ENCODE measurements around the gene GMPPA.

DNA sequence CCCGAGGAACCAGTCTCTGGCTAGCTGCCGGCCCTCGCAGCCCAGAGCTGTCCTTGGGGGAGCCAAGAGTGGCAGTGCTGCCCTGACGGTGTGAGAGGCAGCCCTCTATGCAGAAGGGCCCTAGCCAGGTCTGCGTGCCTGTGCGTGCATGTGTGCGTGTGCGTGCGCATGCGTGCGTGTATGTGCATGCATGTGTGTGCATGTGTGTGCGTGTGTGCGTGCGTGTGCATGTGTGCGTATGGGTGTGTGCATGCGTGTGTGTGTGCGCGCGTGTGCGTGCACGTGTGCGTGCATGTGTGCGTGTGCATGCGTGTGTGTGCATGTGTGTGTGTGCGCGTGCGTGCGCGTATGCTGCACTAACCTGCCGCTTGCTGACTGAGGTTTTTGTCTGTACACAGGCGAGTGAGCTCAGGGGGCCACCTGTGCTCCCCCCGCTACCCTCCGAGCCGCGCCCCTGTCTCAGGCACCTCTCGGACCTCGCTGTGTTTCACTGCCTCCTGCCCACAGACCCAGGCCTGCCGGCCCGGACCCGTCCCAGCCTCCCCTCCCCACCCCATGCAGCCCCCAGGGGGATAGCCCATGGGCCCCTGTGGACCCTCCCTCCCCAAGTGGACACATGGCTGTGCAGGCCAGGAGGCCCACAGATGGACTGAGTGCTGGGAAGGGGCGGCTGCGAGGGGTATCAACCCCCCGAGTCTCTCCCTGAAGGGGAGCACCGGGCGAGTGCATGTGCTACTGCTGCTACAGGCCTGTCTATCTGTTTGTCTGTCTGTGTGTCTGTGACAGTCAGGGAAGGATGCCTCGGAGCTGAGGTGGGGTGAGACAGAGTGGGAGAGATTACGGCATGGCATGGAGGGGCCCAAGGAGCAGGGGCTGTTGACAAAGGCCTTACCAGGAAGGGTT, 32.8 kb upstream of the GMPPA start:
- TF ChIP-seq, protein P1, sequence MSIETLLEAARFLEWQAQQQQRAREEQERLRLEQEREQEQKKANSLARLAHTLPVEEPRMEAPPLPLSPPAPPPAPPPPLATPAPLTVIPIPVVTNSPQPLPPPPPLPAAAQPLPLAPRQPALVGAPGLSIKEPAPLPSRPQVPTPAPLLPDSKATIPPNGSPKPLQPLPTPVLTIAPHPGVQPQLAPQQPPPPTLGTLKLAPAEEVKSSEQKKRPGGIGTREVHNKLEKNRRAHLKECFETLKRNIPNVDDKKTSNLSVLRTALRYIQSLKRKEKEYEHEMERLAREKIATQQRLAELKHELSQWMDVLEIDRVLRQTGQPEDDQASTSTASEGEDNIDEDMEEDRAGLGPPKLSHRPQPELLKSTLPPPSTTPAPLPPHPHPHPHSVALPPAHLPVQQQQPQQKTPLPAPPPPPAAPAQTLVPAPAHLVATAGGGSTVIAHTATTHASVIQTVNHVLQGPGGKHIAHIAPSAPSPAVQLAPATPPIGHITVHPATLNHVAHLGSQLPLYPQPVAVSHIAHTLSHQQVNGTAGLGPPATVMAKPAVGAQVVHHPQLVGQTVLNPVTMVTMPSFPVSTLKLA (conservative IDR thresholded peaks at IDR 0.05) = no peak
- no peak for TF ChIP-seq CHCHD3 (CRISPR knock-in tag; IDR thresholded peaks at IDR 0.05)
- TF ChIP-seq, protein P2, sequence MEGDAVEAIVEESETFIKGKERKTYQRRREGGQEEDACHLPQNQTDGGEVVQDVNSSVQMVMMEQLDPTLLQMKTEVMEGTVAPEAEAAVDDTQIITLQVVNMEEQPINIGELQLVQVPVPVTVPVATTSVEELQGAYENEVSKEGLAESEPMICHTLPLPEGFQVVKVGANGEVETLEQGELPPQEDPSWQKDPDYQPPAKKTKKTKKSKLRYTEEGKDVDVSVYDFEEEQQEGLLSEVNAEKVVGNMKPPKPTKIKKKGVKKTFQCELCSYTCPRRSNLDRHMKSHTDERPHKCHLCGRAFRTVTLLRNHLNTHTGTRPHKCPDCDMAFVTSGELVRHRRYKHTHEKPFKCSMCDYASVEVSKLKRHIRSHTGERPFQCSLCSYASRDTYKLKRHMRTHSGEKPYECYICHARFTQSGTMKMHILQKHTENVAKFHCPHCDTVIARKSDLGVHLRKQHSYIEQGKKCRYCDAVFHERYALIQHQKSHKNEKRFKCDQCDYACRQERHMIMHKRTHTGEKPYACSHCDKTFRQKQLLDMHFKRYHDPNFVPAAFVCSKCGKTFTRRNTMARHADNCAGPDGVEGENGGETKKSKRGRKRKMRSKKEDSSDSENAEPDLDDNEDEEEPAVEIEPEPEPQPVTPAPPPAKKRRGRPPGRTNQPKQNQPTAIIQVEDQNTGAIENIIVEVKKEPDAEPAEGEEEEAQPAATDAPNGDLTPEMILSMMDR (IDR thresholded peaks at IDR 0.05 in 2 of 3, conservative IDR thresholded peaks at IDR 0.05 in 1 of 3; ENCODE audit: insufficient read depth in 2 of 3, low read depth in 1 of 3, low read length in 3 of 3) = no peak

All from K562 (cell line).